GM21447 (cell line): ENCODE results near the gene TRPM2.
"Not testable (repeated sequence)": the region's sequence is repeated elsewhere in the genome, so short reads cannot be mapped to it uniquely, and the experiment has no call there.

ENCODE experiments used
- ATAC-seq: cut with Tn5 transposase; IDR thresholded peaks from one replicate; pipeline ENCODE4 v1.9.1; 2021; ENCODE audit not compliant: unreplicated experiment

The TRPM2 gene

DNA sequence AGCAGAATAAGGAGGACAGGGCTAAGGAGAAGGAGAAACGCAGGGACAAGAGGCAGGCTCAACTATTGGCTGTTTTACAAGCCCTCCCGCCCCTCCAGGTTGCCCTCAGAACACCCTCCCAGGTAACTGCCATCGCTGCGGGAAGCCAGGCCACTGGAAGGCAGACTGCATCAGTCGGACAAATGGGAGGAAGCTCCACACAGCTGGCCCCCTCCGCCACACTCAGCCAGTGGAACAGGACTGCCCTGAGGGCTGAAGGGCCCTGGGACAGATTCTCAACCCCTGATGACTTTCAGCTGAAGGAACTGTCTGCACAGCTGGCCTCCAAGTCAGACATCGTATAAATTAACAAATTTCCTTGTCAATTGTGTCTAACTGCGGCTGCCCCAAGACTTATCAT lies 123.7 kb downstream of the TRPM2 start:
- ATAC-seq: no peak

DNA sequence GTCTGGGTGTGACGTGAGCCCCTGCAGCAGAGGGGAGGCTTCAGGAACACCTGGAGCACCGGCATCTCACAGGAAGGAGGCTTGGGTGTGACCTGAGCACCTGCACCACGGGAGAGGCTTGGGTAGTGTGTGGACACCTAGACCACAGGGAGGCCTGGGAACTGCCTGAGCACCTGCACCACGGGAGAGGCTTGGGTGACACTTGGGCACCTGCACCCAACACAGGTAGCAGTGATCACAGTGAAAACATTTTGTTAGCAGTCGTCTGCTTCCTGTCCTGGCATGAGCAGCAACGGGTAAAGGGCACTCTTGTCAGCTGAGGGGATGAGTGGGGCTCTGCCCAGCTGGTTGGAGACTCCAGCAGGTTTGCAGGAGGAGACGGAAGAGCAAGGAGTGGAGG lies 124.3 kb downstream of the TRPM2 start:
- ATAC-seq: no peak

- no peak for ATAC-seq
Measured at GRCh38 chr21:44478124-44478800, 124.8 kb downstream of the TRPM2 start.

GRCh38 chr21:44478801-44479167 lies 125.4 kb downstream of the TRPM2 start:
- no peak for ATAC-seq

GRCh38 chr21:44479556-44480199 lies 126.3 kb downstream of the TRPM2 start:
- not testable (repeated sequence) for ATAC-seq

DNA sequence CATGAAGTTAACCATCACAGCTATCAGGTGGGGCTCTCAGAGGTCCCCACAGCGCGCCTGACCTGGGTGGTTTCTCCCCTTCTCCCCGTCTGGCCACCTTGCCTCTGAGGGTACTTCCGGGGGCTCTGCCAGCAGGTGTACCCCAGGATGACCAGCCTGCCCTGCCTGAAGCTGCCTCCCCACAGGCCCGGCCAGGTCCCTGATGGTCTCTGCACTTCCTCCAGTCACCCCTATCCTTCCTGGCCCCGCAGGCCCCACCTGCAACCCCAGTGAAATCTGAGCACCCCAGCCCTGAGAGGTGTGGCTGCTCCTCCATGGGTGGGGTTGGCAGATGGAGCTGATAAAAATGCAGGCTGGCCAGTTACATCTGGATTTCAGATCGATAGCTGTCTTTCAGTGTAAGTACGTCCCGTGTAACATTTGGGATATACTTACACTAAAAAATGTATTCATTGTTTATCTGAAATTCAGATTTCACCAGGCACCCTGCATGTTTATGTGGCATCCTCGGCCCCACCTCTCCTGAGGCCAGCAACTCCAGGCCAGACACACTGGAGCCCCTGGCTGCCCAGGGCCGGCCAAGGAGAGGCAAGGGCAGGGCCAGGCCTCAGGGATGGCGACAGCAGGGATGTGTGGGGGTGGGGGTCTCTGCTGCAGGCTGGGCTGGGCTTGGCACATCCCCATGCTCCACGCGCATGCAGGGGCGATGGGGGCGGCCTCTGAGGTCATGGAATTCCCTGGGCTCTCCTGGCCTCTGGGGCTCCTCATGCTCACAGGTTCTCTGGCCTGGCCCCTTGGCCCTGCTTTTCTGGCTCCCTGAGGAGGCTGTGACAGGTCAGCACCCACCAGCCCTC lies 127.0 kb downstream of the TRPM2 start:
- ATAC-seq: no peak

GRCh38 chr21:44482581-44483287 lies 129.3 kb downstream of the TRPM2 start:
- ATAC-seq: no peak

- ATAC-seq: no peak
Measured at GRCh38 chr21:44483288-44484237, 130.1 kb downstream of the TRPM2 start.

DNA sequence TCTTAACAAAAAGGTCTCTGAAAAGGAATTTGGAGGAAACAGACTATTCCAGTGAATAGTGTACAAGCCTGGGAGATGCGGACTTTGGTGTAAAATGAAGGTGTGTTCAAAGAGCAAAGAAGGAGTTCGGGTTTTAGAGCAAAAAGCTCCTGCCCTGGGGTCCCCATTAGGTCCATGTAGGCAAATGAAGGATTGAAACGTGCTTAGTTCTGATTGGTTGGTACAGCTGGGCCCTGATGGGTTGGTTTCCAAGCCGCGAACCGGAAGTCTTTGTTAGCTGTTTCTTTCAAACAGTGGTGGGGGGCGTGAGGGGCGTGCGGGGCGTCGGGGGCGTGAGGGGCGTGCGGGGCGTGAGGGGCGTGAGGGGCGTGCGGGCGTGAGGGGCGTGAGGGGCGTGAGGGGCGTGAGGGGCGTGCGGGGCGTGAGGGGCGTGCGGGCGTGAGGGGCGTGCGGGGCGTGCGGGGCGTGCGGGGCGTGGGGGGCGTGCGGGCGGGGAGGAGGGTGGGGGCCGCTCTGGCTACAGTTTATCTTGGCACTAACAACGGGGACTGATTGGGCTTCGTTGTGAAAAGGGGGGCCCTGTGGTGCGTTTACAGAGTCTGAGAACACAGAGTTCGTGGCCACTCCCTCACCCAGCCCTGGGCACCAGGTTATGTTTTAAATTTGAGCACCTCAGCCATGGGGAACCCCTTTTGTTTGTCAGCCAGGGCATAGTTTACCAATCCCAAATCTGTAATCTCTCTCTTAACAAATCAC lies 131.3 kb downstream of the TRPM2 start:
- no peak for ATAC-seq

- ATAC-seq: no peak
Measured at GRCh38 chr21:44485254-44485793, 131.9 kb downstream of the TRPM2 start.

DNA sequence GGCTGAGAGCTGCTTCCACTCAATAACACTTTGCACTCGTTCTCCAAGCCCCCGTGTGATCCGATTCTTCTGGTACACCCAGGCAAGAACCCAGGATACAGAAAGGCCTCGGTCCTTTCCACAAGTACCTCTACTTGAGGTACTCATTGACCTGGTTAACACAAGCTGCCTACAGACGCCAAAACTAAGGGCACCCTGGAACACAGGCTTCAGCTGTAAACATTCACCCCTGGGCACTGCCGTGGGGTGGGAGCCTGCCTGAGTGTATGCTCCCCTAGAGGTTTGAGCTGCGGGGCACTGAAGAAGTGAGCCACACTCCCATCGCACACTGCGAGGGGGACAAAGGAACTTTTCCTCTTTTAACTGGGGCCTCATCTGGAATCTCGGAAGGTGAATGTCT lies 132.4 kb downstream of the TRPM2 start:
- no peak for ATAC-seq

GRCh38 chr21:44486302-44486701 lies 132.9 kb downstream of the TRPM2 start:
- ATAC-seq: no peak

DNA sequence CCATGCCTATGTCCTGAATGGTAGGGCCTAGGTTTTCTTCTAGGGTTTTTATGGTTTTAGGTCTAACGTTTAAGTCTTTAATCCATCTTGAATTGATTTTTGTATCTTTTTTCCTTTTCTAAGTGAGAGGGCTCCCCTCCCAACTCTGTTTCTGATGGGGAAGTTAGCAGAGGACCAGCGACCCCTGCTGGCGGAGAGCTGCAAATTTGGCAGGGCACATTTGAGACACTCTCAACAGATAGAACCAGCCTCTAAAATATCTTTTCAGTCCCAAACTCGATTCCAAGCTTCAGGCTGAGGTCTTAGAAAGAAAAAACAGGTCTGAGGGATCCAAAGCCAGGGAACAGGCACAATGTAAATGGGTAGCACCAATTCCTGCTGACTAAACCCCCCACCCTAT lies 134.4 kb downstream of the TRPM2 start:
- ATAC-seq: no peak

DNA sequence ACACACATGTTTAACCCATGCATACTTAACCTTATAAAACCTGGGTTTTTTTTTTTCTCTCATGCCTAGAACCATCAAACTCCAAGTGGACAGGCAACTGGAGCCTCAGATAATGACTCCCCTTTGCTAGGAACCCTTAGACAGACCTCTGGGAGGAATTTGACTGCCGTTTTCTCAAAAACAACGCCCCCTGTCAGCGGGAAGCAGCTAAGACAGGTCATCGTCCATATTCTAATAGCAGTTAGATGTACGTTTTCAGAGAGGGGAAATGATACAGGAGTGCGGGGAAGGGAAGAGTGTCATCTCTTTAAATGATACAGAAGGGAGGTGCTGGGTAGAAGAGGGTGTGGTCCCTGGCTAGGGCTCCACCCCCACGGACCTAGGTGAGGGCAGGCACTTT lies 136.5 kb downstream of the TRPM2 start:
- ATAC-seq: no peak

DNA sequence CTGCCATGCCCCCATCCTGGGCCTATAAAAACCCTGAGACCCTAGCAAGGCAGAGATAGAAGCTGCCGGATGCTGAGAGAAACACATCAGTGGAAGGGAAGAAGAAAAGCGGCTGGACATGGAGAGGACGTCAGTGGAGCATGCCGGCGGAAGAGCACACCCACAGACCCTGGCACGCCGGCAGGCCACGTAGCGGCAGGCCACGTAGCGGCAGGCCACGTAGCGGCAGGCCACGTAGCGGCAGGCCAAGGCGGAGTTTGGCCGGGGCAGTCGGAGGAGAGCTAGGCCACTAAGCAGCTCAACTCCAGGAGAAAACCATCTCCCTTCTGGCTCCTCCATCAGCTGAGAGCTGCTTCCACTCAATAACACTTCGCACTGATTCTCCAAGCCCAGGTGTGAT lies 137.0 kb downstream of the TRPM2 start:
- no peak for ATAC-seq

- no peak for ATAC-seq
Measured at GRCh38 chr21:44490816-44491215, 137.4 kb downstream of the TRPM2 start.
